GM12892 (cell line): Measurements from ENCODE around the gene LRRC74A.

Experiments
- POLR2A ChIP-seq: IDR thresholded peaks from 2 replicates; pipeline ENCODE4 v1.6.1; 2011; ENCODE audit warnings: low read depth, low read length, control low read depth
- POLR2AphosphoS5 ChIP-seq: IDR thresholded peaks from 2 replicates; pipeline ENCODE4 v1.6.1; 2011; ENCODE audit warnings: low read depth, low read length, control low read depth

GRCh38 chr14:76806446-76806845 lies 19.8 kb upstream of the LRRC74A start:
- TF ChIP-seq POLR2AphosphoS5, result no peak
- no peak for TF ChIP-seq POLR2A
